ENCODE data around the gene PIGU. TPM values are rescaled to one million over a fixed set of nuclear protein-coding genes. Genes with fewer than 3 reads are reported as not detected.

PIGU gene
- total RNA-seq, 1 experiment from 2014 or later, result 25.1 TPM

GRCh38 chr20:34543463-34544056 lies 133.3 kb downstream of the PIGU start:
- CTCF ChIA-PET, result interaction anchor here (1.0 kb wide), 1 partner anchor 231 kb away, joined by 3 read pairs; no protein-coding TSS in a partner anchor
- BruUV-seq (replicated peaks), result no TSS peak
- no peaks in the 10 kb centered on the region for H3K9me2 ChIP-seq (ENCODE audit: insufficient read depth)
- no peaks in the 10 kb centered on the region for H3K79me2 ChIP-seq (ENCODE audit: insufficient read depth, low read length)
- POLR2A ChIA-PET, result no interaction called here
- RAD21 ChIA-PET (ENCODE audit: low non-redundant PET in 1 of 2, low total read pairs in 2 of 2, uncharacterized antibody in 2 of 2, unreplicated experiment in 2 of 2), result no interaction called here
- H3K9ac ChIP-seq (ENCODE audit: low read length), result no peak overlapping the region
- H3K36me3 ChIP-seq (ENCODE audit: control insufficient read depth in 1 of 2, insufficient read depth in 2 of 2, low read length in 2 of 2), result peaks cover 14 to 17% of the 10 kb centered on the region in 2 experiments; a peak in 3 of 4 replicates
- no peak overlapping the region for H3K4me3 ChIP-seq (replicated peaks in 1 of 2; ENCODE audit: low read depth in 1 of 2, low read length in 2 of 2)
- H2AFZ ChIP-seq (ENCODE audit: low read depth, low read length, poor library complexity, severe bottlenecking), result no peak overlapping the region
- no peaks in the 10 kb centered on the region for H3K27me3 ChIP-seq (ENCODE audit: insufficient read depth, low read length)
- H4K20me1 ChIP-seq (ENCODE audit: insufficient read depth), result no peaks in the 10 kb centered on the region
- no peak overlapping the region for H3K27ac ChIP-seq (ENCODE audit: low read depth, low read length)
- no peaks in the 10 kb centered on the region for H3K9me3 ChIP-seq (ENCODE audit: control insufficient read depth in 1 of 2, insufficient read depth in 1 of 2, low read depth in 1 of 2, low read length in 2 of 2)
- TF ChIP-seq ELF1 (IDR thresholded peaks at IDR 0.05; ENCODE audit: borderline replicate concordance, low read depth), result no peak
- no peak overlapping the region for H3K4me2 ChIP-seq (ENCODE audit: low read length)
- ATAC-seq, result no peak
- intact Hi-C loops (cut with micrococcal nuclease), result no loop called here
- no peaks in the 10 kb centered on the region for H3K4me1 ChIP-seq (ENCODE audit: control insufficient read depth in 1 of 2, insufficient read depth in 2 of 2, low read length in 2 of 2)
- no peak for DNase-seq (ENCODE audit: low read depth, low spot score)

GRCh38 chr20:34542439-34542838 lies 134.5 kb downstream of the PIGU start:
- ATAC-seq (no peak), DNase-seq (ENCODE audit: low read depth, low spot score) (no peak)
- no peak overlapping the region for H3K4me2 ChIP-seq (ENCODE audit: low read length)
- H3K4me3 ChIP-seq (replicated peaks in 1 of 2; ENCODE audit: low read depth in 1 of 2, low read length in 2 of 2), result no peak overlapping the region
- CTCF ChIA-PET, result no interaction called here
- RAD21 ChIA-PET (ENCODE audit: low non-redundant PET in 1 of 2, low total read pairs in 2 of 2, uncharacterized antibody in 2 of 2, unreplicated experiment in 2 of 2), result no interaction called here
- H2AFZ ChIP-seq (ENCODE audit: low read depth, low read length, poor library complexity, severe bottlenecking), result no peak overlapping the region
- no peaks in the 10 kb centered on the region for H3K27me3 ChIP-seq (ENCODE audit: insufficient read depth, low read length)
- POLR2A ChIA-PET, result no interaction called here
- H3K79me2 ChIP-seq (ENCODE audit: insufficient read depth, low read length), result no peaks in the 10 kb centered on the region
- no peaks in the 10 kb centered on the region for H4K20me1 ChIP-seq (ENCODE audit: insufficient read depth)
- H3K27ac ChIP-seq (ENCODE audit: low read depth, low read length), result no peak overlapping the region
- H3K9me3 ChIP-seq (ENCODE audit: control insufficient read depth in 1 of 2, insufficient read depth in 1 of 2, low read depth in 1 of 2, low read length in 2 of 2), result no peaks in the 10 kb centered on the region
- no peaks in the 10 kb centered on the region for H3K4me1 ChIP-seq (ENCODE audit: control insufficient read depth in 1 of 2, insufficient read depth in 2 of 2, low read length in 2 of 2)
- H3K9ac ChIP-seq (ENCODE audit: low read length), result no peak overlapping the region
- H3K9me2 ChIP-seq (ENCODE audit: insufficient read depth), result no peaks in the 10 kb centered on the region
- BruUV-seq (replicated peaks), result no TSS peak
- peaks cover 14 to 20% of the 10 kb centered on the region in 2 experiments; a peak in 3 of 4 replicates for H3K36me3 ChIP-seq (ENCODE audit: control insufficient read depth in 1 of 2, insufficient read depth in 2 of 2, low read length in 2 of 2)
- intact Hi-C loops (cut with micrococcal nuclease), result no loop called here
- no peak for TF ChIP-seq CBX3 (IDR thresholded peaks at IDR 0.05; ENCODE audit: low read depth)
- TF ChIP-seq YY1 (IDR thresholded peaks at IDR 0.05; ENCODE audit: extremely low read depth, insufficient replicate concordance, low read depth, low read length), result no peak
- TF ChIP-seq EZH2 (IDR thresholded peaks at IDR 0.05), result no peak
- no peak for TF ChIP-seq RAD21 (IDR thresholded peaks at IDR 0.05; ENCODE audit: low read depth)
- TF ChIP-seq POLR2AphosphoS5 (IDR thresholded peaks at IDR 0.05; ENCODE audit: low read depth, low read length), result no peak
- TF ChIP-seq EGR1 (IDR thresholded peaks at IDR 0.05; ENCODE audit: low read depth), result no peak
- no peak for TF ChIP-seq ZNF274 (IDR thresholded peaks at IDR 0.05; ENCODE audit: low read depth, low read length)
- no peak for TF ChIP-seq FOSL1 (IDR thresholded peaks at IDR 0.05; ENCODE audit: low read depth)
- no peak for TF ChIP-seq POLR2A (IDR thresholded peaks at IDR 0.05; ENCODE audit: borderline replicate concordance, extremely low read depth, insufficient read depth, insufficient read length)
- TF ChIP-seq JUND (IDR thresholded peaks at IDR 0.05), result no peak
- TF ChIP-seq SP1 (IDR thresholded peaks at IDR 0.05; ENCODE audit: low read depth), result no peak
- no peak for TF ChIP-seq CEBPB (IDR thresholded peaks at IDR 0.05; ENCODE audit: low read depth)
- TF ChIP-seq MAX (IDR thresholded peaks at IDR 0.05), result no peak
- no peak for TF ChIP-seq SIN3A (IDR thresholded peaks at IDR 0.05; ENCODE audit: low read depth)
